ENCODE data around the gene NTHL1. TPM values are rescaled to one million over a fixed set of nuclear protein-coding genes. Genes with fewer than 3 reads are reported as not detected.
A peak's percentile ranks its signal among the peaks of the same experiment; 100 is the strongest.

The NTHL1 gene
- total RNA-seq, 4 donors from 2014 or later = 7.8 to 26.0 (median 10.0) TPM

DNA sequence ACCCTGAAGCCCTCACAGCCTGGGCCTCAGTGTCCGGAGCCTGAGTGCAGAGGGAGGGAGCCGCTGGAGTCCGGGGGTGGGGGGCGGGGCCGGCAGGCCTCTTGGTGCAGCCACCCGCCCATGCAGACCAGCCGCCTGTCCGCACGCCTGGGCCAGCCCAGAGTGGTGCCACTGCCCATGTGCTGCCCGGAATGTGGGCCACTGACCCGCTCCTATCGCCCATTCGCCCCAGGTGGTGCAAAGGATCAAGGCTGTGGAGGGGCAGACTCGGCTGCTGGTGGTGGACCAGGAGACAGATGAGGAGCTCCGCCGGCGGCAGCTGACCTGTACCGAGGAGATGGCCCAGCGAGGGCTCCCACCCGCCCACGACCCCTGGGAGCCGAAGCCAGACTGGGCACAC is 18.3 kb downstream of the NTHL1 start:
- 87% methylated on average over 5 of the region's 22 CpGs; no CpG with 5 or more reads in 1 of the 2 donors for WGBS, 2 donors
- no peak for DNase-seq
- H3K36me3 ChIP-seq = peaks cover 0 to 6% (median 0%) of the 10 kb centered on the region in 3 donors
- TF ChIP-seq CTCF (IDR thresholded peaks at IDR 0.05) = no peak
- TF ChIP-seq POLR2A (IDR thresholded peaks at IDR 0.05) = no peak
- H3K4me1 ChIP-seq = peaks cover 31 to 93% (median 46%) of the 10 kb centered on the region in 3 donors
- H3K27ac ChIP-seq = peak overlapping the region in 2 of 4 donors; percentile 6 to 60
- intact Hi-C loops (cut with DNase I) = no loop called here
- peak overlapping the region in 3 of 4 donors; percentile 16 to 90 (median 70) for H3K4me3 ChIP-seq
- H3K27me3 ChIP-seq = peaks cover 0 to 6% (median 0%) of the 10 kb centered on the region in 4 donors
- no peaks in the 10 kb centered on the region for H3K9me3 ChIP-seq

DNA sequence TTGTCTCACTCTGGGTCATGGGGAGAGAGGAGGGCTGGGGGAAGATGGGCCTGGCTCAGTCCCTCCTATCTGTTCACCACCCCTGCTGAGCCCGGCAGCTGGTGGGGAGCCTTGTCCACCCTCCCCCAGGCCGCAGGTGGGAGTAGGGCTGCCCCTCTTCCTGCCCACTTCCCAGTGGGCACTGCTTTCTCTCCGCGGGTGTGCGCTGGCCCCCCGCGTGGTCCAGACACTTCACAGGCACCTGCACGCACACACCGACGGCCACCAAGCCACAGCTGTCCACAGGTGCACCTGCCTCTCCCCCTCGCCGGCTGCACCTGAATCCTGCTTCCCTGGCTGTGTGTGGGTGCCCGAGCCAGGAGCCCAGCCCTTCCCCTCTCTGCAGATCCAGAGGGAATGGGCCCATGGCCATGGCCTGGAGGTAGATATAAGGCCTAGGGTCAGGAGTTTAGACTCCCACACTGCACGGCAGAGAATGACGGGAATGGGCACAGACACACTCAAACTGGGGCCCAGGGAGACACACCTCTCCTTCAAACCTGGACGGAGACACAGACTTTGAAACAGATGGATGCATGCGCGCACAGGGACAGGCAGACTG is 18.9 kb downstream of the NTHL1 start:
- TF ChIP-seq POLR2A (IDR thresholded peaks at IDR 0.05) (no peak), CTCF (IDR thresholded peaks at IDR 0.05) (no peak)
- H3K4me3 ChIP-seq = peak overlapping the region in 3 of 4 donors; percentile 56 to 90 (median 70)
- peaks cover 0 to 6% (median 0%) of the 10 kb centered on the region in 3 donors for H3K36me3 ChIP-seq
- intact Hi-C loops (cut with DNase I) = no loop called here
- no peak for DNase-seq
- peaks cover 34 to 94% (median 42%) of the 10 kb centered on the region in 3 donors for H3K4me1 ChIP-seq
- H3K9me3 ChIP-seq = no peaks in the 10 kb centered on the region
- peak overlapping the region in 3 of 4 donors; percentile 9 to 85 (median 23) for H3K27ac ChIP-seq
- peaks cover 0 to 6% (median 0%) of the 10 kb centered on the region in 4 donors for H3K27me3 ChIP-seq
- WGBS, 2 donors = 86 to 93% methylated on average over 3 to 16 of the region's 18 CpGs

GRCh38 chr16:2028146-2028545 is 19.5 kb downstream of the NTHL1 start:
- 80 to 90% methylated on average over 1 to 2 of the region's 3 CpGs for WGBS, 2 donors
- H3K27ac ChIP-seq = peak overlapping the region in 3 of 4 donors; percentile 23 to 85 (median 47)
- peaks cover 0 to 6% (median 0%) of the 10 kb centered on the region in 4 donors for H3K27me3 ChIP-seq
- intact Hi-C loops (cut with DNase I) = no loop called here
- peak overlapping the region in 3 of 4 donors; percentile 56 to 90 (median 70) for H3K4me3 ChIP-seq
- no peak for TF ChIP-seq CTCF (IDR thresholded peaks at IDR 0.05)
- TF ChIP-seq POLR2A (IDR thresholded peaks at IDR 0.05) = no peak
- H3K9me3 ChIP-seq = no peaks in the 10 kb centered on the region
- no peak for DNase-seq
- H3K4me1 ChIP-seq = peaks cover 34 to 94% (median 42%) of the 10 kb centered on the region in 3 donors
- H3K36me3 ChIP-seq = peaks cover 0 to 6% (median 0%) of the 10 kb centered on the region in 3 donors

GRCh38 chr16:2027024-2028010 is 20.3 kb downstream of the NTHL1 start:
- Histone ChIP-seq H3K27ac (peak overlapping the region; percentile 47 to 86 (median 76)), H3K9me3 (no peaks in the 10 kb centered on the region), H3K4me1 (peaks cover 39 to 94% (median 45%) of the 10 kb centered on the region in 3 donors), H3K36me3 (peaks cover 0 to 6% (median 0%) of the 10 kb centered on the region in 3 donors), H3K27me3 (peaks cover 0 to 11% (median 0%) of the 10 kb centered on the region in 4 donors), H3K4me3 (peak overlapping the region; percentile 51 to 90 (median 63))
- WGBS, 2 donors = 0 to 13% methylated on average over 6 of the region's 76 CpGs
- intact Hi-C loops (cut with DNase I) = no loop called here
- TF ChIP-seq POLR2A (IDR thresholded peaks at IDR 0.05) (no peak), CTCF (IDR thresholded peaks at IDR 0.05) (no peak)
- DNase-seq = no peak
